Panc1 (cell line): ENCODE results near the gene CACNA1G. TPM values are rescaled to one million over a fixed set of nuclear protein-coding genes. Genes with fewer than 3 reads are reported as not detected.

Source experiments
- ATAC-seq: fragments of 200-7000 bp; cut with Tn5 transposase; 2 replicates; pipeline ENCODE4 v1.9.1; 2020; ENCODE audit warnings: mild to moderate bottlenecking, moderate library complexity
- BruUV-seq: library from RNA; stranded (reverse); fragments of 400-500 nt; replicated peaks from 2 replicates; lab custom pipeline; 2021; lab: Mats Ljungman, UMichigan
- CTCF ChIA-PET: fragments of 300-600 bp; sonication (Branson Sonifier 250); formaldehyde crosslinking; loops from one replicate; lab custom pipeline; 2022; ENCODE audit warnings: antibody characterized with exemption; lab: Charles Lee
- POLR2A ChIA-PET: fragments of 300-600 bp; sonication (Branson Sonifier 250); formaldehyde crosslinking; loops from one replicate; lab custom pipeline; 2022; ENCODE audit warnings: antibody characterized with exemption; lab: Charles Lee
- DNase-seq: peaks from one replicate; pipeline ENCODE4 v3.0.0-alpha.2; 2010; ENCODE audit warnings: low read depth, low spot score
- H3K27ac ChIP-seq: 2 replicates; pipeline ENCODE4 v1.5.1; 2011; ENCODE audit warnings: mild to moderate bottlenecking, low read length, inconsistent platforms
- H3K27me3 ChIP-seq: fragments of 200-500 bp; sonication (Bioruptor generic); 2 replicates; pipeline ENCODE4 v1.6.0; 2014; ENCODE audit warnings: low read length, inconsistent platforms; ENCODE audit not compliant: control insufficient read depth, insufficient read depth
- H3K36me3 ChIP-seq: fragments of 200-500 bp; sonication (Bioruptor generic); 2 replicates; pipeline ENCODE4 v1.5.1; 2014; ENCODE audit warnings: inconsistent platforms, mild to moderate bottlenecking, low read length, moderate library complexity; ENCODE audit not compliant: control insufficient read depth, insufficient read depth
- H3K4me1 ChIP-seq: 2 replicates; pipeline ENCODE4 v1.5.1; 2011; ENCODE audit warnings: inconsistent platforms, mild to moderate bottlenecking, low read length, moderate library complexity; ENCODE audit not compliant: control insufficient read depth, insufficient read depth
- H3K4me3 ChIP-seq, 2 experiments: 2 replicates each; pipeline ENCODE4 v1.5.1; 2011 to 2012; ENCODE audit warnings: low read depth in 2 of 2, low read length in 2 of 2, mild to moderate bottlenecking in 2 of 2, inconsistent platforms in 1 of 2, moderate library complexity in 1 of 2
- H3K9me3 ChIP-seq: fragments of 200-500 bp; sonication (Bioruptor generic); 2 replicates; pipeline ENCODE4 v1.5.1; 2014; ENCODE audit warnings: low read depth, mild to moderate bottlenecking, inconsistent platforms, low read length, moderate library complexity; ENCODE audit not compliant: control insufficient read depth, insufficient read depth
- POLR2AphosphoS5 ChIP-seq: IDR thresholded peaks from 2 replicates; pipeline ENCODE4 v1.6.1; 2012; ENCODE audit warnings: mild to moderate bottlenecking, low read depth, low read length, moderate library complexity
- SIN3A ChIP-seq: IDR thresholded peaks from 2 replicates; pipeline ENCODE4 v1.6.1; 2012; ENCODE audit warnings: low read depth, mild to moderate bottlenecking, low read length, moderate library complexity, borderline replicate concordance; ENCODE audit not compliant: insufficient read depth
- TCF7L2 ChIP-seq: IDR thresholded peaks from 2 replicates; pipeline ENCODE4 v1.6.1; 2011; ENCODE audit warnings: mild to moderate bottlenecking, low read depth, low read length, inconsistent platforms
- in situ Hi-C: cut with HindIII; loops from 2 replicates; pipeline ENCODE4 v1.10.0; 2016; ENCODE audit warnings: low sequenced_read_pairs, low pct_unique_long_range_greater_than_20kb
- intact Hi-C: fragments of 100-400 bp; cut with micrococcal nuclease; formaldehyde crosslinking; loops from one replicate; pipeline ENCODE4 v1.10.0; 2022; ENCODE audit not compliant: unreplicated experiment
- total RNA-seq: library from RNA; stranded (reverse); gene quantifications from one replicate; pipeline ENCODE4 v1.2.1, GENCODE V29; 2021; ENCODE audit not compliant: unreplicated experiment
- TF ChIP-seq, protein P1 (sequence below), 2 experiments: IDR thresholded peaks; 2 replicates each; pipeline ENCODE4 v1.6.1; 2011 to 2012; ENCODE audit warnings: low read depth in 2 of 2, control low read depth in 1 of 2, low read length in 1 of 2, mild to moderate bottlenecking in 1 of 2, moderate library complexity in 1 of 2; ENCODE audit not compliant: insufficient read depth in 1 of 2
- TF ChIP-seq, protein P2 (sequence below): fragments of 450-650 bp; IDR thresholded peaks from 2 replicates; pipeline ENCODE4 v1.5.1; 2017; ENCODE audit warnings: mild to moderate bottlenecking

The CACNA1G gene
- total RNA-seq, 1 experiment from 2014 or later: 10.0 TPM

DNA sequence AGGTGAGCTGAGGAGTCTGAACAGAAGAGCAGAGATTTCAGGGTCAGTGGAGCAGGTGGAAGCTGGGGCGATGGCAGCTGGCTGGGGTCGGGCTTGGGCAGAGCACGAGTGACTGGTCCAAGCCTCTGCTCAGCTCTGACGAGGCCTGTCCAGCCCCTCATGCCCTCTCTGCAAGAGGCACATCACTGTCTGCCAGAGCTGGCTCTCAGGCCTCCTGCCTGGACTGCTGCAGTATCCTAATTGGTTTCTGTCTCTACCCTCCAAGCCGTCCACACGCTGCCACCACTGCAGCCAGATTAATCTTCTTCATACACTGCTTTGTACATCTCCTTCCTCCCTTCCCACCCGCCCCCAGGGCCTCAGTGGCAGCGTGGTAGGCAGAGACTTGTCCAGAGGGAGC is 25.4 kb downstream of the CACNA1G start:
- BruUV-seq: no TSS peak
- Histone ChIP-seq H3K36me3 (no peaks in the 10 kb centered on the region), H3K4me1 (peaks cover 12% of the 10 kb centered on the region; the same call in 1 of the 2 replicates), H3K27ac (no peak overlapping the region), H3K9me3 (no peaks in the 10 kb centered on the region), H3K4me3 (no peak overlapping the region), H3K27me3 (no peaks in the 10 kb centered on the region)
- in situ Hi-C loops (no loop called here), intact Hi-C loops (no loop called here)
- peak; percentile 22; the same call in 1 of the 2 replicates for ATAC-seq
- no peak for DNase-seq
- ChIA-PET POLR2A (no interaction called here), CTCF (interaction anchor here (1.2 kb wide), 1 partner anchor 14 kb away, joined by 3 read pairs; no protein-coding TSS in a partner anchor)
- TF ChIP-seq POLR2AphosphoS5 (no peak), TCF7L2 (no peak), SIN3A (no peak)
- TF ChIP-seq, protein P1, sequence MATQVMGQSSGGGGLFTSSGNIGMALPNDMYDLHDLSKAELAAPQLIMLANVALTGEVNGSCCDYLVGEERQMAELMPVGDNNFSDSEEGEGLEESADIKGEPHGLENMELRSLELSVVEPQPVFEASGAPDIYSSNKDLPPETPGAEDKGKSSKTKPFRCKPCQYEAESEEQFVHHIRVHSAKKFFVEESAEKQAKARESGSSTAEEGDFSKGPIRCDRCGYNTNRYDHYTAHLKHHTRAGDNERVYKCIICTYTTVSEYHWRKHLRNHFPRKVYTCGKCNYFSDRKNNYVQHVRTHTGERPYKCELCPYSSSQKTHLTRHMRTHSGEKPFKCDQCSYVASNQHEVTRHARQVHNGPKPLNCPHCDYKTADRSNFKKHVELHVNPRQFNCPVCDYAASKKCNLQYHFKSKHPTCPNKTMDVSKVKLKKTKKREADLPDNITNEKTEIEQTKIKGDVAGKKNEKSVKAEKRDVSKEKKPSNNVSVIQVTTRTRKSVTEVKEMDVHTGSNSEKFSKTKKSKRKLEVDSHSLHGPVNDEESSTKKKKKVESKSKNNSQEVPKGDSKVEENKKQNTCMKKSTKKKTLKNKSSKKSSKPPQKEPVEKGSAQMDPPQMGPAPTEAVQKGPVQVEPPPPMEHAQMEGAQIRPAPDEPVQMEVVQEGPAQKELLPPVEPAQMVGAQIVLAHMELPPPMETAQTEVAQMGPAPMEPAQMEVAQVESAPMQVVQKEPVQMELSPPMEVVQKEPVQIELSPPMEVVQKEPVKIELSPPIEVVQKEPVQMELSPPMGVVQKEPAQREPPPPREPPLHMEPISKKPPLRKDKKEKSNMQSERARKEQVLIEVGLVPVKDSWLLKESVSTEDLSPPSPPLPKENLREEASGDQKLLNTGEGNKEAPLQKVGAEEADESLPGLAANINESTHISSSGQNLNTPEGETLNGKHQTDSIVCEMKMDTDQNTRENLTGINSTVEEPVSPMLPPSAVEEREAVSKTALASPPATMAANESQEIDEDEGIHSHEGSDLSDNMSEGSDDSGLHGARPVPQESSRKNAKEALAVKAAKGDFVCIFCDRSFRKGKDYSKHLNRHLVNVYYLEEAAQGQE (IDR thresholded peaks at IDR 0.05; ENCODE audit: insufficient read depth in 1 of 2, low read depth in 2 of 2, low read length in 1 of 2): no peak
- TF ChIP-seq, protein P2, sequence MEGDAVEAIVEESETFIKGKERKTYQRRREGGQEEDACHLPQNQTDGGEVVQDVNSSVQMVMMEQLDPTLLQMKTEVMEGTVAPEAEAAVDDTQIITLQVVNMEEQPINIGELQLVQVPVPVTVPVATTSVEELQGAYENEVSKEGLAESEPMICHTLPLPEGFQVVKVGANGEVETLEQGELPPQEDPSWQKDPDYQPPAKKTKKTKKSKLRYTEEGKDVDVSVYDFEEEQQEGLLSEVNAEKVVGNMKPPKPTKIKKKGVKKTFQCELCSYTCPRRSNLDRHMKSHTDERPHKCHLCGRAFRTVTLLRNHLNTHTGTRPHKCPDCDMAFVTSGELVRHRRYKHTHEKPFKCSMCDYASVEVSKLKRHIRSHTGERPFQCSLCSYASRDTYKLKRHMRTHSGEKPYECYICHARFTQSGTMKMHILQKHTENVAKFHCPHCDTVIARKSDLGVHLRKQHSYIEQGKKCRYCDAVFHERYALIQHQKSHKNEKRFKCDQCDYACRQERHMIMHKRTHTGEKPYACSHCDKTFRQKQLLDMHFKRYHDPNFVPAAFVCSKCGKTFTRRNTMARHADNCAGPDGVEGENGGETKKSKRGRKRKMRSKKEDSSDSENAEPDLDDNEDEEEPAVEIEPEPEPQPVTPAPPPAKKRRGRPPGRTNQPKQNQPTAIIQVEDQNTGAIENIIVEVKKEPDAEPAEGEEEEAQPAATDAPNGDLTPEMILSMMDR: no peak

DNA sequence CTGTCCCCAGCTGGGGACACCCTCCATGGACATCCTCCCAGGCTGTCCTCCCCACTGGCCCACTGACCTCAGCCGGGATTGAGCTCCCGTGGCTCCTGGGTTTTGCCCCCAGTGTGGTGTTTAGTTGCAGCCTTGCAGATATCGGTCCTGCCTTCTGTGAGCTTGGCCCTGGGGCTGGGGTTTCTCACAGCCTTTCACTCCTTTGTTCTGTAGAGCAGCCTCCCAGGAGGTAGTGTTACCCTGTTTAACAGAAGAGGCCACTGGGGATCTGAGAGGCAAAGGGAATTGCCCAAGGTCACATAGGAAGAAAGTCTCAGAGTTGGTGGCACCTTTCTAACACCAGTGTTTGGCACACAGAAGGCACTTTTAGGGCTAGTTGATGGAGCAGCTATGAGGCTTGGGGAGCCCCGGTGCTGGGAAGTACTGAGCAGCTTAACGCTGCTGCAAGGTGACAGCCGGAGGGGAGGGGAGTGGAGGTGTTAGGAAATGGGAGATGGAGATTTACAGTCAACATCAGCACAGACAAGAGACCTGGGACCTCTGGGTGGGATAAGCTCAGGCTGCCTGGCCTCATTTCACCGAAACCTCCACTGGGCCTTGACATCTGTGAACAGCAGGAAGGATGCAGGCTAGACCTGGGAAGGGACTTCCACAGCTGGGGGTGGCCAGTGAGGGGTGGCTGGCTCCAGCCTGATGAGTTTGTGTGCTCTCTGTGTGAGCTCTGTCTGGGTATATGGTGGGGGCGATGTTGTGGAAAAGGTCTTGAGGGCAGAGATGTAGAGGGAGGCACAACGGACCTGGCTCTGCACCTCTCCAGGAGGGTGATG is 26.1 kb downstream of the CACNA1G start:
- peaks cover 12% of the 10 kb centered on the region; the same call in 1 of the 2 replicates for H3K4me1 ChIP-seq
- intact Hi-C loops: no loop called here
- BruUV-seq: no TSS peak
- TF ChIP-seq, protein P1 (IDR thresholded peaks at IDR 0.05; ENCODE audit: insufficient read depth in 1 of 2, low read depth in 2 of 2, low read length in 1 of 2): no peak
- TF ChIP-seq, protein P2: no peak
- TF ChIP-seq POLR2AphosphoS5: no peak
- no peak for TF ChIP-seq TCF7L2
- no peak for TF ChIP-seq SIN3A
- in situ Hi-C loops: no loop called here
- ChIA-PET POLR2A (no interaction called here), CTCF (interaction anchor here (1.2 kb wide), 1 partner anchor 13 kb away, joined by 3 read pairs; no protein-coding TSS in a partner anchor)
- no peaks in the 10 kb centered on the region for H3K36me3 ChIP-seq
- no peak overlapping the region for H3K27ac ChIP-seq
- DNase-seq (no peak), ATAC-seq (no peak)
- no peak overlapping the region for H3K4me3 ChIP-seq
- no peaks in the 10 kb centered on the region for H3K27me3 ChIP-seq
- H3K9me3 ChIP-seq: no peaks in the 10 kb centered on the region
